NOMO-1 treated with dmso at 0.1 percent for 144 hours (cell line): ENCODE results near the gene SYTL3.
"Not testable (repeated sequence)": the region's sequence is repeated elsewhere in the genome, so short reads cannot be mapped to it uniquely, and the experiment has no call there.

Experiments used
- DNase-seq: peaks from one replicate; lab custom pipeline; 2025; ENCODE audit not compliant: unreplicated experiment; lab: John Stamatoyannopoulos, UW

SYTL3 gene

GRCh38 chr6:158686791-158687381 lies 37.0 kb downstream of the SYTL3 start:
- DNase-seq, result no peak

GRCh38 chr6:158687506-158687905 lies 37.7 kb downstream of the SYTL3 start:
- DNase-seq, result no peak

GRCh38 chr6:158688860-158689259 lies 39.0 kb downstream of the SYTL3 start:
- no peak for DNase-seq

- no peak for DNase-seq
Measured at GRCh38 chr6:158694913-158695312, 45.1 kb downstream of the SYTL3 start.

- no peak for DNase-seq
Measured at GRCh38 chr6:158697811-158698210, 48.0 kb downstream of the SYTL3 start.

GRCh38 chr6:158698931-158699330 lies 49.1 kb downstream of the SYTL3 start:
- no peak for DNase-seq

GRCh38 chr6:158701268-158701667 lies 51.4 kb downstream of the SYTL3 start:
- not testable (repeated sequence) for DNase-seq

GRCh38 chr6:158703111-158703836 lies 53.4 kb downstream of the SYTL3 start:
- no peak for DNase-seq

- DNase-seq, result peak; percentile 74
Measured at GRCh38 chr6:158703837-158704822, 54.3 kb downstream of the SYTL3 start.

GRCh38 chr6:158705386-158706126 lies 55.7 kb downstream of the SYTL3 start:
- DNase-seq, result no peak

- no peak for DNase-seq
Measured at GRCh38 chr6:158706369-158706982, 56.6 kb downstream of the SYTL3 start.

- no peak for DNase-seq
Measured at GRCh38 chr6:158707120-158707820, 57.4 kb downstream of the SYTL3 start.

GRCh38 chr6:158707821-158708195 lies 58.0 kb downstream of the SYTL3 start:
- no peak for DNase-seq

GRCh38 chr6:158708239-158708638 lies 58.4 kb downstream of the SYTL3 start:
- DNase-seq, result no peak

- DNase-seq, result no peak
Measured at GRCh38 chr6:158709809-158710208, 60.0 kb downstream of the SYTL3 start.

GRCh38 chr6:158711264-158711663 lies 61.4 kb downstream of the SYTL3 start:
- no peak for DNase-seq

GRCh38 chr6:158713469-158713868 lies 63.6 kb downstream of the SYTL3 start:
- DNase-seq, result no peak

GRCh38 chr6:158714706-158715105 lies 64.9 kb downstream of the SYTL3 start:
- DNase-seq, result no peak

GRCh38 chr6:158715330-158716311 lies 65.8 kb downstream of the SYTL3 start:
- DNase-seq, result peak; percentile 63
